HepG2 (cell line): Measurements from ENCODE around the gene ERF. TPM values are rescaled to one million over a fixed set of nuclear protein-coding genes. Genes with fewer than 3 reads are reported as not detected.
A peak's percentile ranks its signal among the peaks of the same experiment; 100 is the strongest.

Source experiments
- CSRNP2 ChIP-seq: sonication (generic); formaldehyde crosslinking; conservative IDR thresholded peaks from 2 replicates; pipeline ENCODE4 v1.8.0; 2022; ENCODE audit warnings: low read depth, missing genetic modification reagents
- FOXA1 ChIP-seq, 2 experiments: fragments of 450-650 bp in 1 of 2; sonication (generic) in 1 of 2; formaldehyde crosslinking in 1 of 2; IDR thresholded peaks; 2 replicates each; pipeline versions ENCODE4 v1.4.0 to v1.6.1; 2016 to 2020; ENCODE audit warnings: missing genetic modification reagents in 1 of 2
- IRF9 ChIP-seq: sonication (generic); formaldehyde crosslinking; IDR thresholded peaks from 2 replicates; pipeline ENCODE4 v1.8.0; 2022; ENCODE audit warnings: missing genetic modification reagents, mild to moderate bottlenecking, borderline replicate concordance
- KDM6A ChIP-seq: IDR thresholded peaks from 2 replicates; pipeline ENCODE4 v1.6.1; 2016; ENCODE audit warnings: low read depth
- NKX3-1 ChIP-seq: sonication (generic); formaldehyde crosslinking; IDR thresholded peaks from 2 replicates; pipeline ENCODE4 v1.5.0; 2020; ENCODE audit warnings: missing genetic modification reagents
- SP1 ChIP-seq, 2 experiments: fragments of 450-650 bp in 1 of 2; sonication (generic) in 1 of 2; formaldehyde crosslinking in 1 of 2; IDR thresholded peaks; 2 replicates each; pipeline versions ENCODE4 v1.4.0 to v1.6.1; 2016 to 2020; ENCODE audit warnings: missing genetic modification reagents in 1 of 2
- TARDBP ChIP-seq: sonication (generic); formaldehyde crosslinking; IDR thresholded peaks from 2 replicates; pipeline ENCODE4 v1.8.0; 2022; ENCODE audit warnings: mild to moderate bottlenecking, missing genetic modification reagents
- TFDP1 ChIP-seq: IDR thresholded peaks from 2 replicates; pipeline ENCODE4 v1.6.1; 2016; ENCODE audit warnings: missing compliant biosample characterization, missing genetic modification reagents, borderline replicate concordance
- THAP11 ChIP-seq: IDR thresholded peaks from 2 replicates; pipeline ENCODE4 v1.6.1; 2016; ENCODE audit warnings: missing biosample characterization, missing genetic modification reagents
- ZNF264 ChIP-seq: sonication (generic); formaldehyde crosslinking; IDR thresholded peaks from 2 replicates; pipeline ENCODE4 v1.4.0; 2020; ENCODE audit warnings: missing genetic modification reagents
- ZNF598 ChIP-seq: sonication (generic); formaldehyde crosslinking; IDR thresholded peaks from 2 replicates; pipeline ENCODE4 v1.5.1; 2020; ENCODE audit warnings: mild to moderate bottlenecking, missing genetic modification reagents, borderline replicate concordance
- polyA plus RNA-seq, 8 experiments: library from polyadenylated mRNA; depleted of rRNA in 3 of 8; stranded (reverse) in 7 of 8; unstranded in 1 of 8; fragments of >200 nt; fragmentation: Illumina TruSeq in 4 of 8; extraction: Trizol in 4 of 8; gene quantifications; 2 replicates each; pipeline versions ENCODE4 v1.2.1 to v1.2.3, GENCODE V29; 2011 to 2016; ENCODE audit warnings: low read depth in 4 of 8, missing spikeins in 1 of 8, mixed read lengths in 1 of 8; ENCODE audit not compliant: insufficient read depth in 1 of 8
- total RNA-seq, 5 experiments: library from RNA; depleted of rRNA; stranded (reverse); fragments of >200 nt; fragmentation: Illumina TruSeq; extraction: Trizol; gene quantifications; 2 replicates each; pipeline ENCODE4 v1.2.3, GENCODE V29; 2016; ENCODE audit warnings: low read depth in 1 of 5
- TF ChIP-seq, protein P1 (sequence below): sonication (generic); formaldehyde crosslinking; IDR thresholded peaks from 2 replicates; pipeline ENCODE4 v1.5.0; 2020; ENCODE audit warnings: mild to moderate bottlenecking, missing genetic modification reagents
- TF ChIP-seq, protein P2 (sequence below): sonication (generic); formaldehyde crosslinking; IDR thresholded peaks from 2 replicates; pipeline ENCODE4 v1.4.0; 2020; ENCODE audit warnings: missing genetic modification reagents, borderline replicate concordance
- TF ChIP-seq, protein P3 (sequence below): sonication (generic); formaldehyde crosslinking; IDR thresholded peaks from 2 replicates; pipeline ENCODE4 v1.5.1; 2020; ENCODE audit warnings: mild to moderate bottlenecking, moderate library complexity, missing genetic modification reagents
- TF ChIP-seq, protein P4 (sequence below): IDR thresholded peaks from 2 replicates; pipeline ENCODE4 v1.6.1; 2012; ENCODE audit warnings: low read depth, low read length, improper control_type of control experiment

Gene ERF
- total and polyA plus RNA-seq, 2 of the 13 experiments (the other 11 are each of a cell fraction or from before 2014, with no cell fraction given): 67.1 to 69.9 TPM

- TF ChIP-seq CSRNP2 (CRISPR knock-in tag): no peak
- TF ChIP-seq TARDBP (CRISPR knock-in tag): 0 out of 2 replicates have a peak, but pooled peaks have one; percentile 31
- TF ChIP-seq NKX3-1 (CRISPR knock-in tag): no peak
- 0 out of 2 replicates have a peak, but pooled peaks have one; percentile 54 for TF ChIP-seq ZNF598 (CRISPR knock-in tag)
- no peak for TF ChIP-seq TFDP1 (CRISPR knock-in tag)
- TF ChIP-seq, protein P1, sequence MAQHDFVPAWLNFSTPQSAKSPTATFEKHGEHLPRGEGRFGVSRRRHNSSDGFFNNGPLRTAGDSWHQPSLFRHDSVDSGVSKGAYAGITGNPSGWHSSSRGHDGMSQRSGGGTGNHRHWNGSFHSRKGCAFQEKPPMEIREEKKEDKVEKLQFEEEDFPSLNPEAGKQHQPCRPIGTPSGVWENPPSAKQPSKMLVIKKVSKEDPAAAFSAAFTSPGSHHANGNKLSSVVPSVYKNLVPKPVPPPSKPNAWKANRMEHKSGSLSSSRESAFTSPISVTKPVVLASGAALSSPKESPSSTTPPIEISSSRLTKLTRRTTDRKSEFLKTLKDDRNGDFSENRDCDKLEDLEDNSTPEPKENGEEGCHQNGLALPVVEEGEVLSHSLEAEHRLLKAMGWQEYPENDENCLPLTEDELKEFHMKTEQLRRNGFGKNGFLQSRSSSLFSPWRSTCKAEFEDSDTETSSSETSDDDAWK (CRISPR knock-in tag): no peak
- TF ChIP-seq, protein P2, sequence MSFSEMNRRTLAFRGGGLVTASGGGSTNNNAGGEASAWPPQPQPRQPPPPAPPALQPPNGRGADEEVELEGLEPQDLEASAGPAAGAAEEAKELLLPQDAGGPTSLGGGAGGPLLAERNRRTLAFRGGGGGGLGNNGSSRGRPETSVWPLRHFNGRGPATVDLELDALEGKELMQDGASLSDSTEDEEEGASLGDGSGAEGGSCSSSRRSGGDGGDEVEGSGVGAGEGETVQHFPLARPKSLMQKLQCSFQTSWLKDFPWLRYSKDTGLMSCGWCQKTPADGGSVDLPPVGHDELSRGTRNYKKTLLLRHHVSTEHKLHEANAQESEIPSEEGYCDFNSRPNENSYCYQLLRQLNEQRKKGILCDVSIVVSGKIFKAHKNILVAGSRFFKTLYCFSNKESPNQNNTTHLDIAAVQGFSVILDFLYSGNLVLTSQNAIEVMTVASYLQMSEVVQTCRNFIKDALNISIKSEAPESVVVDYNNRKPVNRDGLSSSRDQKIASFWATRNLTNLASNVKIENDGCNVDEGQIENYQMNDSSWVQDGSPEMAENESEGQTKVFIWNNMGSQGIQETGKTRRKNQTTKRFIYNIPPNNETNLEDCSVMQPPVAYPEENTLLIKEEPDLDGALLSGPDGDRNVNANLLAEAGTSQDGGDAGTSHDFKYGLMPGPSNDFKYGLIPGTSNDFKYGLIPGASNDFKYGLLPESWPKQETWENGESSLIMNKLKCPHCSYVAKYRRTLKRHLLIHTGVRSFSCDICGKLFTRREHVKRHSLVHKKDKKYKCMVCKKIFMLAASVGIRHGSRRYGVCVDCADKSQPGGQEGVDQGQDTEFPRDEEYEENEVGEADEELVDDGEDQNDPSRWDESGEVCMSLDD (CRISPR knock-in tag): peak; percentile 78; the same call in 1 of the 2 replicates
- TF ChIP-seq ZNF264 (CRISPR knock-in tag): no peak
- no peak for TF ChIP-seq SP1 (IDR thresholded peaks at IDR 0.05)
- 0 out of 2 replicates have a peak, but pooled peaks have one; percentile 23 for TF ChIP-seq SP1 (CRISPR knock-in tag; IDR thresholded peaks at IDR 0.05)
- TF ChIP-seq, protein P3, sequence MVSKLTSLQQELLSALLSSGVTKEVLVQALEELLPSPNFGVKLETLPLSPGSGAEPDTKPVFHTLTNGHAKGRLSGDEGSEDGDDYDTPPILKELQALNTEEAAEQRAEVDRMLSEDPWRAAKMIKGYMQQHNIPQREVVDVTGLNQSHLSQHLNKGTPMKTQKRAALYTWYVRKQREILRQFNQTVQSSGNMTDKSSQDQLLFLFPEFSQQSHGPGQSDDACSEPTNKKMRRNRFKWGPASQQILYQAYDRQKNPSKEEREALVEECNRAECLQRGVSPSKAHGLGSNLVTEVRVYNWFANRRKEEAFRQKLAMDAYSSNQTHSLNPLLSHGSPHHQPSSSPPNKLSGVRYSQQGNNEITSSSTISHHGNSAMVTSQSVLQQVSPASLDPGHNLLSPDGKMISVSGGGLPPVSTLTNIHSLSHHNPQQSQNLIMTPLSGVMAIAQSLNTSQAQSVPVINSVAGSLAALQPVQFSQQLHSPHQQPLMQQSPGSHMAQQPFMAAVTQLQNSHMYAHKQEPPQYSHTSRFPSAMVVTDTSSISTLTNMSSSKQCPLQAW: 0 out of 2 replicates have a peak, but pooled peaks have one; percentile 53
- peak; percentile 46; the same call in 1 of the 2 replicates for TF ChIP-seq IRF9
- TF ChIP-seq KDM6A (CRISPR knock-in tag): 0 out of 2 replicates have a peak, but pooled peaks have one; percentile 3
- no peak for TF ChIP-seq FOXA1 (IDR thresholded peaks at IDR 0.05)
- no peak for TF ChIP-seq FOXA1 (CRISPR knock-in tag; IDR thresholded peaks at IDR 0.05)
- TF ChIP-seq, protein P4, sequence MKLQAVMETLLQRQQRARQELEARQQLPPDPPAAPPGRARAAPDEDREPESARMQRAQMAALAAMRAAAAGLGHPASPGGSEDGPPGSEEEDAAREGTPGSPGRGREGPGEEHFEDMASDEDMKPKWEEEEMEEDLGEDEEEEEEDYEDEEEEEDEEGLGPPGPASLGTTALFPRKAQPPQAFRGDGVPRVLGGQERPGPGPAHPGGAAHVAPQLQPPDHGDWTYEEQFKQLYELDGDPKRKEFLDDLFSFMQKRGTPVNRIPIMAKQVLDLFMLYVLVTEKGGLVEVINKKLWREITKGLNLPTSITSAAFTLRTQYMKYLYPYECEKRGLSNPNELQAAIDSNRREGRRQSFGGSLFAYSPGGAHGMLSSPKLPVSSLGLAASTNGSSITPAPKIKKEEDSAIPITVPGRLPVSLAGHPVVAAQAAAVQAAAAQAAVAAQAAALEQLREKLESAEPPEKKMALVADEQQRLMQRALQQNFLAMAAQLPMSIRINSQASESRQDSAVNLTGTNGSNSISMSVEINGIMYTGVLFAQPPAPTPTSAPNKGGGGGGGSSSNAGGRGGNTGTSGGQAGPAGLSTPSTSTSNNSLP: no peak
- TF ChIP-seq THAP11 (CRISPR knock-in tag): peak; percentile 46
These were observed 27.2 kb upstream of the ERF start (continued) for GRCh38 chr19:42281827-42282762.
